Measurements from ENCODE around the gene DNAJC13.

DNA sequence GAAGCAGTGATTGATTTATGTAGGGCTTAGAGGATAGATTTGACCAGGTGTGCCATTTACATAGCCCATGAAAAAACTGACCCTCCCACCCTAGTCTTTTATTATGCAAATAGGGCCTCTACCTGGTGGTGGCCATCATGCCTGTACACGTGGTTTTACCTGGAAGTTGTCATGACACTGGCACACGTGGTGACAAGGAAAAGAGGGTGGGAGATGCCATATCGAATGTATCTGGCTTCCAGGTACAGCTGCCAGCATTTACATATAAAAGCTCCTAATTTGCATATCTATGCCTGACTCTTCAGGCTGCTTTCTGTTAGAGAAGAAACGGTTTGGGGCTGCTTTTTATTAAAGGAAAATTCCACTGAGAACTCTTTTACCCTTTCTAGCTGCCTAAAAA is 35.0 kb upstream of the DNAJC13 start:
- TF ChIP-seq, protein P1, sequence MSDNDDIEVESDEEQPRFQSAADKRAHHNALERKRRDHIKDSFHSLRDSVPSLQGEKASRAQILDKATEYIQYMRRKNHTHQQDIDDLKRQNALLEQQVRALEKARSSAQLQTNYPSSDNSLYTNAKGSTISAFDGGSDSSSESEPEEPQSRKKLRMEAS (IDR thresholded peaks at IDR 0.05) = no peak
- TF ChIP-seq, protein P2, sequence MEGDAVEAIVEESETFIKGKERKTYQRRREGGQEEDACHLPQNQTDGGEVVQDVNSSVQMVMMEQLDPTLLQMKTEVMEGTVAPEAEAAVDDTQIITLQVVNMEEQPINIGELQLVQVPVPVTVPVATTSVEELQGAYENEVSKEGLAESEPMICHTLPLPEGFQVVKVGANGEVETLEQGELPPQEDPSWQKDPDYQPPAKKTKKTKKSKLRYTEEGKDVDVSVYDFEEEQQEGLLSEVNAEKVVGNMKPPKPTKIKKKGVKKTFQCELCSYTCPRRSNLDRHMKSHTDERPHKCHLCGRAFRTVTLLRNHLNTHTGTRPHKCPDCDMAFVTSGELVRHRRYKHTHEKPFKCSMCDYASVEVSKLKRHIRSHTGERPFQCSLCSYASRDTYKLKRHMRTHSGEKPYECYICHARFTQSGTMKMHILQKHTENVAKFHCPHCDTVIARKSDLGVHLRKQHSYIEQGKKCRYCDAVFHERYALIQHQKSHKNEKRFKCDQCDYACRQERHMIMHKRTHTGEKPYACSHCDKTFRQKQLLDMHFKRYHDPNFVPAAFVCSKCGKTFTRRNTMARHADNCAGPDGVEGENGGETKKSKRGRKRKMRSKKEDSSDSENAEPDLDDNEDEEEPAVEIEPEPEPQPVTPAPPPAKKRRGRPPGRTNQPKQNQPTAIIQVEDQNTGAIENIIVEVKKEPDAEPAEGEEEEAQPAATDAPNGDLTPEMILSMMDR (IDR thresholded peaks at IDR 0.05; ENCODE audit: low read depth, low read length, missing input control) = no peak

Data from liver (tissue), 2 donors.